MM.1S (cell line): ENCODE data around the gene FRMD8.

Source experiments
- CTCF ChIP-seq: fragments of 300-600 bp; sonication (generic); IDR thresholded peaks from 2 replicates; pipeline ENCODE4 v1.5.1; 2016; ENCODE audit warnings: antibody characterized with exemption, low read length, mixed read lengths
- EZH2 ChIP-seq: fragments of 300-600 bp; sonication (generic); optimal IDR thresholded peaks from 2 replicates; pipeline ENCODE3; 2017; ENCODE audit warnings: low read depth, mild to moderate bottlenecking, antibody characterized with exemption, low read length, mixed read lengths
- EZH2phosphoT487 ChIP-seq: fragments of 300-600 bp; sonication (generic); IDR thresholded peaks from 2 replicates; pipeline ENCODE4 v1.6.1; 2018; ENCODE audit warnings: antibody characterized with exemption, low read length

- TF ChIP-seq CTCF = no peak
- TF ChIP-seq EZH2phosphoT487 = no peak
- no peak for TF ChIP-seq EZH2
These were observed 66.5 kb downstream of the FRMD8 start for GRCh38 chr11:65452806-65453490.
